K562 (cell line): ENCODE data around the gene SEC14L3. TPM values are rescaled to one million over a fixed set of nuclear protein-coding genes. Genes with fewer than 3 reads are reported as not detected.

Experiments
- ATAC-seq: fragments of 200-7000 bp; cut with Tn5 transposase; 3 replicates; pipeline ENCODE4 v1.9.1; 2020; ENCODE audit warnings: moderate library complexity
- BruUV-seq: library from RNA; stranded (reverse); fragments of 400-500 nt; replicated peaks from 2 replicates; lab custom pipeline; 2021; lab: Mats Ljungman, UMichigan
- CTCF ChIA-PET: fragments of 300-600 bp; formaldehyde crosslinking; extraction: SDS; loops from one replicate; lab custom pipeline; 2021; ENCODE audit warnings: low intra/inter-chr PET ratio; lab: Yijun Ruan, JAX
- POLR2A ChIA-PET: fragments of 300-600, 350-650 bp; sonication (Branson Sonifier 250); formaldehyde crosslinking; extraction: SDS; loops from one replicate; lab custom pipeline; 2021; ENCODE audit warnings: antibody characterized with exemption, inconsistent platforms; lab: Yijun Ruan, JAX
- DNase-seq, 4 experiments: peaks; one replicate each; pipeline versions ENCODE4 v3.0.0 to v3.0.0-alpha.2; 2011 to 2018; ENCODE audit warnings: low spot score in 3 of 4, mixed read lengths in 3 of 4; ENCODE audit errors: extremely low read depth in 1 of 4
- FAIRE-seq: peaks from 2 replicates; lab custom pipeline; 2011; peaks lifted over from hg19 to GRCh38; lab: Jason Lieb, UNC
- H2AFZ ChIP-seq: 2 replicates; pipeline ENCODE4 v1.6.0; 2011; ENCODE audit warnings: low read depth, low read length, control low read depth, inconsistent platforms
- H3K27ac ChIP-seq: fragments of 200-600 bp; 3 replicates; pipeline ENCODE4 v1.8.0; 2011; ENCODE audit warnings: low read depth, mild to moderate bottlenecking, control low read depth, inconsistent platforms, low read length, moderate library complexity, mixed read lengths; ENCODE audit errors: extremely low read depth
- H3K27me3 ChIP-seq, 2 experiments: fragments of 300-600 bp in 1 of 2; 2 replicates in 1 of 2; 3 replicates in 1 of 2; pipeline versions ENCODE4 v1.6.0 to v1.8.0; 2011; ENCODE audit warnings: inconsistent platforms in 2 of 2, low read length in 2 of 2, mild to moderate bottlenecking in 1 of 2, mixed read lengths in 1 of 2, moderate library complexity in 1 of 2; ENCODE audit not compliant: control insufficient read depth in 2 of 2, insufficient read depth in 2 of 2
- H3K36me3 ChIP-seq: fragments of 300-600 bp; 3 replicates; pipeline ENCODE4 v1.8.0; 2011; ENCODE audit warnings: mild to moderate bottlenecking, low read length, inconsistent platforms; ENCODE audit not compliant: control insufficient read depth, insufficient read depth
- H3K4me1 ChIP-seq, 2 experiments: fragments of 200-600 bp in 1 of 2; replicated peaks in 1 of 2; 2 replicates in 1 of 2; 3 replicates in 1 of 2; pipeline versions ENCODE4 v1.5.1 to v1.8.0; 2011; ENCODE audit warnings: inconsistent platforms in 2 of 2, low read length in 2 of 2, mild to moderate bottlenecking in 1 of 2, mixed read lengths in 1 of 2, moderate library complexity in 1 of 2; ENCODE audit not compliant: control insufficient read depth in 2 of 2, insufficient read depth in 2 of 2
- H3K4me2 ChIP-seq: 2 replicates; pipeline ENCODE4 v1.6.1; 2011; ENCODE audit warnings: low read length, control low read depth, inconsistent platforms, mixed read lengths; ENCODE audit not compliant: insufficient read depth
- H3K4me3 ChIP-seq: fragments of 200-600 bp; sonication (generic), shearing (Covaris generic); 2 replicates; pipeline ENCODE4 v1.5.1; 2016; ENCODE audit warnings: control low read depth, inconsistent platforms
- H3K79me2 ChIP-seq: fragments of 200-600 bp; 3 replicates; pipeline ENCODE4 v1.8.0; 2011; ENCODE audit warnings: low read length, inconsistent platforms; ENCODE audit not compliant: control insufficient read depth, insufficient read depth
- H3K9ac ChIP-seq, 2 experiments: 2 replicates each; pipeline versions ENCODE4 v1.6.0 to v1.6.1; 2011; ENCODE audit warnings: low read depth in 2 of 2, low read length in 2 of 2, control low read depth in 1 of 2, inconsistent platforms in 1 of 2, mild to moderate bottlenecking in 1 of 2, mixed read lengths in 1 of 2; ENCODE audit not compliant: insufficient read depth in 1 of 2
- H3K9me1 ChIP-seq: one replicate; pipeline ENCODE4 v1.6.0; 2011; ENCODE audit warnings: inconsistent platforms, mild to moderate bottlenecking, low read length, moderate library complexity; ENCODE audit not compliant: control insufficient read depth, insufficient read depth
- H3K9me3 ChIP-seq: replicated peaks from 2 replicates; pipeline ENCODE4 v1.5.1; 2011; ENCODE audit warnings: low read depth, low read length, inconsistent platforms; ENCODE audit not compliant: control insufficient read depth, insufficient read depth
- H4K20me1 ChIP-seq: replicated peaks from 2 replicates; pipeline ENCODE4 v1.6.1; 2011; ENCODE audit warnings: low read length, inconsistent platforms, mixed read lengths; ENCODE audit not compliant: control insufficient read depth, insufficient read depth
- CBFA2T3 ChIP-seq: fragments of 450-650 bp; IDR thresholded peaks from 2 replicates; pipeline ENCODE4 v1.6.1; 2017
- JUN ChIP-seq, 2 experiments: sonication (generic) in 1 of 2; formaldehyde crosslinking in 1 of 2; IDR thresholded peaks; 2 replicates each; pipeline versions ENCODE4 v1.6.1 to v1.8.0; 2012 to 2022; ENCODE audit warnings: borderline replicate concordance in 2 of 2, mild to moderate bottlenecking in 2 of 2, improper control_type of control experiment in 1 of 2, low read depth in 1 of 2, low read length in 1 of 2, missing genetic modification reagents in 1 of 2
- MLX ChIP-seq, 2 experiments: fragments of 450-650 bp in 1 of 2; sonication (generic) in 1 of 2; formaldehyde crosslinking; conservative IDR thresholded peaks; 2 replicates each; pipeline versions ENCODE4 v1.4.0 to v1.8.1; 2020 to 2022; ENCODE audit warnings: mild to moderate bottlenecking in 1 of 2, missing genetic modification reagents in 1 of 2
- PTRF ChIP-seq: fragments of 450-650 bp; IDR thresholded peaks from 2 replicates; pipeline ENCODE4 v1.6.1; 2016; ENCODE audit warnings: mild to moderate bottlenecking, missing genetic modification characterization, missing compliant biosample characterization
- RBM17 ChIP-seq: fragments of 200-400 bp; formaldehyde crosslinking; IDR thresholded peaks from 2 replicates; pipeline ENCODE4 v1.6.1; 2017; ENCODE audit warnings: low read depth, mild to moderate bottlenecking, low read length, borderline replicate concordance
- STAT6 ChIP-seq: sonication (generic); formaldehyde crosslinking; IDR thresholded peaks from 2 replicates; pipeline ENCODE4 v1.8.1; 2023; ENCODE audit warnings: mild to moderate bottlenecking, missing genetic modification reagents
- TOE1 ChIP-seq, 2 experiments: fragments of 450-650 bp in 1 of 2; sonication (generic) in 1 of 2; formaldehyde crosslinking in 1 of 2; IDR thresholded peaks; 2 replicates each; pipeline versions ENCODE4 v1.7.1 to v1.8.0; 2016 to 2022; ENCODE audit warnings: borderline replicate concordance in 2 of 2, mild to moderate bottlenecking in 2 of 2, antibody characterized with exemption in 1 of 2, inconsistent platforms in 1 of 2, low read depth in 1 of 2, missing genetic modification reagents in 1 of 2, moderate library complexity in 1 of 2
- ZNF3 ChIP-seq: fragments of 250-450 bp; sonication (Bioruptor Pico); IDR thresholded peaks from 2 replicates; pipeline ENCODE4 v1.5.0; 2021; ENCODE audit warnings: mild to moderate bottlenecking, moderate library complexity
- WGBS: fragments of 100-300 bp; shearing (Covaris generic); methylation state at CpG from one replicate; pipeline ENCODE4 v1.1.6; 2016; ENCODE audit warnings: low coverage, mixed read lengths; ENCODE audit not compliant: insufficient coverage; ENCODE audit errors: missing lambda C conversion rate; 5-methylcytosine and 5-hydroxymethylcytosine counted together
- in situ Hi-C: fragments of 300-500 bp; cut with MboI; formaldehyde crosslinking; loops from 4 replicates; pipeline ENCODE4 v1.15.0; 2018; ENCODE audit warnings: inconsistent platforms, mixed read lengths
- intact Hi-C: fragments of 100-400 bp; cut with micrococcal nuclease; formaldehyde crosslinking; loops from 2 replicates; pipeline ENCODE4 v1.14.2; 2022
- polyA plus RNA-seq, 8 experiments: library from polyadenylated mRNA; depleted of rRNA in 4 of 8; stranded (reverse) in 5 of 8; unstranded in 3 of 8; fragments of >200 nt; fragmentation: Nextera tagmentation in 2 of 8; fragmentation: Illumina TruSeq in 1 of 8; extraction: Ambion mirVana in 2 of 8; extraction: Trizol in 1 of 8; gene quantifications; 2 replicates each; pipeline versions ENCODE4 v1.2.1 to v1.2.3, GENCODE V29; 2011 to 2014; ENCODE audit warnings: inconsistent platforms in 1 of 8, missing spikeins in 1 of 8
- total RNA-seq, 7 experiments: library from RNA; depleted of rRNA in 6 of 7; stranded (reverse); fragments of >200 nt in 6 of 7; fragmentation: Illumina TruSeq in 2 of 7; extraction: Trizol in 2 of 7; gene quantifications; 2 replicates each; pipeline versions ENCODE4 v1.2.1 to v1.2.3, GENCODE V29; 2011 to 2021; ENCODE audit warnings: low replicate concordance in 1 of 7

Gene SEC14L3
- total and polyA plus RNA-seq, 9 of the 15 experiments (the other 6 are each of a cell fraction or from before 2014, with no cell fraction given), result not detected

GRCh38 chr22:30511109-30511508 is 39.3 kb upstream of the SEC14L3 start (continued):
- TF ChIP-seq TOE1 (IDR thresholded peaks at IDR 0.05; ENCODE audit: borderline replicate concordance), result no peak
- no peak for TF ChIP-seq TOE1 (CRISPR knock-in tag; IDR thresholded peaks at IDR 0.05; ENCODE audit: borderline replicate concordance, low read depth)
- TF ChIP-seq RBM17, result no peak
- no peak for TF ChIP-seq PTRF (tag)
- TF ChIP-seq STAT6, result no peak
- TF ChIP-seq ZNF3 (CRISPR knock-in tag), result no peak

GRCh38 chr22:30508216-30508615 is 36.4 kb upstream of the SEC14L3 start:
- FAIRE-seq, result no peak
- Histone ChIP-seq H3K27ac (no peak overlapping the region), H3K9me3 (no peaks in the 10 kb centered on the region), H3K36me3 (no peaks in the 10 kb centered on the region), H3K9ac (no peak overlapping the region), H4K20me1 (no peaks in the 10 kb centered on the region), H3K4me2 (no peak overlapping the region), H3K27me3 (no peaks in the 10 kb centered on the region), H3K9me1 (no peaks in the 10 kb centered on the region), H3K79me2 (no peaks in the 10 kb centered on the region), H3K4me1 (peaks cover 12 to 25% of the 10 kb centered on the region in 2 experiments; a peak in 4 of 5 replicates), H2AFZ (peak overlapping the region; percentile 34; the same call in 1 of the 2 replicates), H3K4me3 (no peak overlapping the region)
- 82% methylated on average over 4 of the region's 5 CpGs for WGBS
- intact Hi-C loops, result no loop called here
- 0 out of 2 replicates have a peak, but pooled peaks have one; percentile 4 for TF ChIP-seq CBFA2T3
- no peak for TF ChIP-seq MLX (CRISPR knock-in tag; conservative IDR thresholded peaks at IDR 0.05)
- no peak for TF ChIP-seq JUN (IDR thresholded peaks at IDR 0.05; ENCODE audit: borderline replicate concordance, low read depth, low read length)
- TF ChIP-seq JUN (CRISPR knock-in tag; IDR thresholded peaks at IDR 0.05; ENCODE audit: borderline replicate concordance), result no peak
- ChIA-PET CTCF (no interaction called here), POLR2A (interaction anchor here (0.6 to 1.5 kb wide), 3 partner anchors 9 to 245 kb away, joined by 3 read pairs; no protein-coding TSS in a partner anchor)
- DNase-seq, result no peak
- no TSS peak for BruUV-seq
- in situ Hi-C loops, result no loop called here
- no peak for ATAC-seq
